Esophagus (tissue), 2 donors: ENCODE measurements around the gene GALNT4. TPM values are rescaled to one million over a fixed set of nuclear protein-coding genes. Genes with fewer than 3 reads are reported as not detected.

Experiments
- H3K27ac ChIP-seq, 2 donors: one replicate each; pipeline ENCODE4 v1.5.1; 2013; ENCODE audit warnings: low read depth in 2 of 2, mild to moderate bottlenecking in 2 of 2, inconsistent platforms in 1 of 2, low read length in 1 of 2, moderate library complexity in 1 of 2
- H3K27me3 ChIP-seq, 2 donors: one replicate each; pipeline ENCODE4 v1.6.1; 2013; ENCODE audit warnings: low read length in 2 of 2, control low read depth in 1 of 2, mild to moderate bottlenecking in 1 of 2; ENCODE audit not compliant: insufficient read depth in 2 of 2, control insufficient read depth in 1 of 2
- H3K36me3 ChIP-seq, 2 donors: one replicate each; pipeline ENCODE4 v1.6.1; 2013; ENCODE audit warnings: low read length in 1 of 2; ENCODE audit not compliant: control insufficient read depth in 2 of 2, insufficient read depth in 2 of 2
- H3K4me1 ChIP-seq, 2 donors: one replicate each; pipeline ENCODE4 v1.6.1; 2013; ENCODE audit warnings: low read length in 1 of 2; ENCODE audit not compliant: control insufficient read depth in 2 of 2, insufficient read depth in 2 of 2
- H3K4me3 ChIP-seq, 2 donors: one replicate each; pipeline ENCODE4 v1.5.1; 2013; ENCODE audit warnings: low read length in 2 of 2, mild to moderate bottlenecking in 2 of 2, low read depth in 1 of 2, moderate library complexity in 1 of 2
- H3K9me3 ChIP-seq, 2 donors: one replicate each; pipeline ENCODE4 v1.6.1; 2013; ENCODE audit warnings: mild to moderate bottlenecking in 2 of 2, low read depth in 1 of 2, low read length in 1 of 2, moderate library complexity in 1 of 2; ENCODE audit not compliant: control insufficient read depth in 2 of 2, insufficient read depth in 1 of 2
- WGBS, 2 donors: extraction: QIAGEN DNeasy Blood & Tissue Kit; methylation state at CpG; one replicate each; pipeline ENCODE4 v1.1.7; 2013; 5-methylcytosine and 5-hydroxymethylcytosine counted together
- polyA plus RNA-seq, 2 donors: library from polyadenylated mRNA; stranded (reverse); fragments of 200-250 nt; gene quantifications; one replicate each; pipeline ENCODE4 v1.2.3, GENCODE V29; 2013
- donor health status: healthy with polysubstance abuse.
- donor health status: Bipolar disorder and iron deficiency.

Gene GALNT4
- polyA plus RNA-seq, 2 donors, result 1.3 to 1.4 TPM

- Histone ChIP-seq H3K4me1 (no peaks in the 10 kb centered on the region), H3K27me3 (no peaks in the 10 kb centered on the region), H3K9me3 (no peaks in the 10 kb centered on the region), H3K4me3 (no peak overlapping the region), H3K27ac (no peak overlapping the region), H3K36me3 (no peaks in the 10 kb centered on the region)
- WGBS, 2 donors, result 81 to 92% methylated on average over 2 of the region's 2 CpGs
Measured at GRCh38 chr12:89481213-89481914, 43.2 kb downstream of the GALNT4 start.

- Histone ChIP-seq H3K4me3 (no peak overlapping the region), H3K27ac (no peak overlapping the region), H3K36me3 (no peaks in the 10 kb centered on the region), H3K9me3 (no peaks in the 10 kb centered on the region), H3K4me1 (no peaks in the 10 kb centered on the region), H3K27me3 (no peaks in the 10 kb centered on the region)
- 59 to 60% methylated on average over 3 of the region's 3 CpGs for WGBS, 2 donors
Measured at GRCh38 chr12:89479982-89480381, 44.6 kb downstream of the GALNT4 start.

DNA sequence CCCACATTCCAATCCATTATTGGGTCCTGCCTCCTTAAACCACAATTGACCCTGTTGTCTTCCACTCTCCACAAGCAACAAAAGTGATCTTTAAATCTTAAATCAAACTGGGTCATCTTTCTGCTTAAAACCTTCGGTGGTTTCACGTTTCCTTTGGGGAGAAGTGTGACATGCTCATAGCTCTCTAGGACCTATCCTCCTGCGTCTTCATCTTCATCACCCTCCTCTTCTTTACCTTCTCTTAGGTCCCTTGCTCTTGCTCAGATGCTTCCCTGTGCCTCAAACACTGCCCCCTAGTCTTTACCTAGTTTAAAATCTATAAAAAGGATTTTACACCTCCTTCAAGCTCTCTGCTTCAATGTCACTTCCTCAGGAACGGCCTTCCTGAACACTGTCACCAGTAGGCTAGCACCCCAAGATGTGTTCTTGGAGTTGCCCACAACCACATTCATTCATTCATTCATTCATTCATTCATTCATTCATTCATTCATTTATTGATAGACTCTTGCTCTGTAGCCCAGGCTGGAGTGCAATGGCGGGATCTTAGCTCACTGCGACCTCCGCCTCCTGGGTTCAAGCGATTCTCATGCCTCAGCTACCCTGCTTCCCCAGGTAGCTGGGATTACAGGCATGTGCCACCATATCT lies 46.8 kb downstream of the GALNT4 start:
- no peaks in the 10 kb centered on the region for H3K27me3 ChIP-seq
- no peaks in the 10 kb centered on the region for H3K9me3 ChIP-seq
- H3K36me3 ChIP-seq, result no peaks in the 10 kb centered on the region
- H3K4me3 ChIP-seq, result no peak overlapping the region
- no peaks in the 10 kb centered on the region for H3K4me1 ChIP-seq
- 88 to 90% methylated on average over 8 of the region's 8 CpGs for WGBS, 2 donors
- no peak overlapping the region for H3K27ac ChIP-seq

DNA sequence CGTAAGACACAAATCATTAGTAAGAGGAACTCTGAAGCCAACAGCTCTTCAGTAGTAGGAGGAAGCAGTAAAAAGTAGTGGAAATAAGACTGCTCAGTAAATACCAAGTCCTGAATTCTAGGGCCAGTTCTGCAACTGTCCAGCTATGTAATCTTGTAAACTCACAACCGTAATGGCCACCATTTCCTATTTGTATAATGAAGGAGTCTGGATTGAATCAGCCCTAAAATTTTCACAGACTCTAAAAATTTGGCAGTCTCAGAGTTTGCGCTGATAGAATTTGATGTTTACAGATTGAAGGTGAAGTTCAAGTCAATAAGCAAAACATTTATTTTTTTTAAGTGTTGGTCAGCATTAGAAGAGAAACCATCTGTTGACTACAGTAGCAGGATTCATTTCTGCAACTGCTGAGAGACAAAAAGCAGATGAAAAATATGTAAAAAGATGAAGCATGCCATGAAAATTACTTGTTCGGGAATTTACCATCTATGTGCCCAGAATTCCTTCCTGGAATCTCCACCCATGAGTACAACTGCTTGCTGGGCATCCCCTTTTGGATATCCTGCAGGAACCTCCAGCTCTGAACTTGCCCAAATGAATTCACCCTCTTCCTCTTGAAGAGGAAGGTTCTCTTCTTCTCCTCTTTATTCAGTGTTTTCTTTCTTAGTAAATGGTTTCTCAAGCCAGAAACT lies 47.5 kb downstream of the GALNT4 start:
- no peaks in the 10 kb centered on the region for H3K9me3 ChIP-seq
- no peak overlapping the region for H3K4me3 ChIP-seq
- 79 to 81% methylated on average over 4 of the region's 4 CpGs for WGBS, 2 donors
- H3K4me1 ChIP-seq, result no peaks in the 10 kb centered on the region
- H3K36me3 ChIP-seq, result no peaks in the 10 kb centered on the region
- no peak overlapping the region for H3K27ac ChIP-seq
- H3K27me3 ChIP-seq, result no peaks in the 10 kb centered on the region

DNA sequence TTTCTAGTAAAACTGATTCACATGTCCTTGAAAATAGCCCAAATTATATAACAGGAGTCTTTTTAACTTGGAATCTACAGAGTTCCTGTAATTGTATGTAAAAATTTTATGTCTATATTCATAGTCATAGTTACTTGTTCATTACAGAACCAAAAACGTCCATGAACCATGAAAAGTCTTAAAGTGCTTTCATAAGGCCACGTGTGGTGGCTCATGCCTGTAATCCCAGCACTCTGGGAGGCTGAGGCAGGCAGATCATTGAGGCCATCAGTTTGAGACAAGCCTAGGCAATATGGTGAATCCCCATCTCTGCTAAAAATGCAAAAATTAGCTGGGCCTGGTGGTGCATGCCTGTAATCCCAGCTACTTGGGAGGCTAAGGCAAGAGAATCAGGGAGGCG lies 48.4 kb downstream of the GALNT4 start:
- H3K9me3 ChIP-seq, result no peaks in the 10 kb centered on the region
- H3K27me3 ChIP-seq, result no peaks in the 10 kb centered on the region
- no peaks in the 10 kb centered on the region for H3K4me1 ChIP-seq
- no peak overlapping the region for H3K27ac ChIP-seq
- H3K36me3 ChIP-seq, result no peaks in the 10 kb centered on the region
- WGBS, 2 donors, result 88% methylated on average over 3 of the region's 3 CpGs
- H3K4me3 ChIP-seq, result no peak overlapping the region

GRCh38 chr12:89475203-89475990 lies 49.2 kb downstream of the GALNT4 start:
- no peaks in the 10 kb centered on the region for H3K4me1 ChIP-seq
- 77 to 82% methylated on average over 6 of the region's 6 CpGs for WGBS, 2 donors
- H3K27me3 ChIP-seq, result no peaks in the 10 kb centered on the region
- H3K4me3 ChIP-seq, result no peak overlapping the region
- no peaks in the 10 kb centered on the region for H3K9me3 ChIP-seq
- H3K27ac ChIP-seq, result no peak overlapping the region
- H3K36me3 ChIP-seq, result no peaks in the 10 kb centered on the region

DNA sequence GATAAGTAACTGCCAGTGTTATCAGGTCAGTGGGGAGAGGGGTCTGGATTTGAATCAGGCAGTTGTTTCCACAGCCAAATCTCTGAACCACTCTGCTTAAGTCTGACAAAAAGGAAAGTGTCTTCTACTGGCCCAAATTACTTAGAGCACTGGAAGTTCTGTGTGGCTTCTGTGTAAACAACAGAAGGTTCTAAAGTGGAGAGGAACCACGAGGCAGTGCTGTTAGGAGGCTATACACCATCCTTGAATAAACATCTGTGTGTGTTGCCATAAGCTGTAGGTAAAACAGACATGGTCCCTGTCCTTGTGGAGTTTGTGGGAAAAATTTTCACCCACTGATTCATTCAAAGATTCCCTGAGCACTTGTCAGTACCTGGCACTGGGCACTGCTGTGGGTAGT lies 50.0 kb downstream of the GALNT4 start:
- Histone ChIP-seq H3K9me3 (no peaks in the 10 kb centered on the region), H3K36me3 (no peaks in the 10 kb centered on the region), H3K27ac (no peak overlapping the region), H3K4me1 (no peaks in the 10 kb centered on the region), H3K27me3 (no peaks in the 10 kb centered on the region), H3K4me3 (no peak overlapping the region)
- 31 to 40% methylated on average over 1 of the region's 1 CpG for WGBS, 2 donors

Other genes starting within 250 kb of the GALNT4 start
- 1 to 10 TPM; 3.8 to 9.2 TPM for gene DUSP6, start 172.3 kb downstream of the GALNT4 start, polyA plus RNA-seq
- gene POC1B, start 1.3 kb upstream of the GALNT4 start, polyA plus RNA-seq, result 1 to 10 TPM; 4.0 to 5.5 TPM
- 1 to 10 TPM; 3.3 to 5.3 TPM for gene ATP2B1, start 184.0 kb upstream of the GALNT4 start, polyA plus RNA-seq